K562 (cell line): ENCODE measurements around the gene SOX6. TPM values are rescaled to one million over a fixed set of nuclear protein-coding genes. Genes with fewer than 3 reads are reported as not detected.

Experiments
- ATAC-seq: fragments of 200-7000 bp; cut with Tn5 transposase; 3 replicates; pipeline ENCODE4 v1.9.1; 2020; ENCODE audit warnings: moderate library complexity
- BruUV-seq: library from RNA; stranded (reverse); fragments of 400-500 nt; replicated peaks from 2 replicates; lab custom pipeline; 2021; lab: Mats Ljungman, UMichigan
- CTCF ChIA-PET: fragments of 300-600 bp; formaldehyde crosslinking; extraction: SDS; loops from one replicate; lab custom pipeline; 2021; ENCODE audit warnings: low intra/inter-chr PET ratio; lab: Yijun Ruan, JAX
- POLR2A ChIA-PET: fragments of 300-600, 350-650 bp; sonication (Branson Sonifier 250); formaldehyde crosslinking; extraction: SDS; loops from one replicate; lab custom pipeline; 2021; ENCODE audit warnings: antibody characterized with exemption, inconsistent platforms; lab: Yijun Ruan, JAX
- DNase-seq, 4 experiments: peaks; one replicate each; pipeline versions ENCODE4 v3.0.0 to v3.0.0-alpha.2; 2011 to 2018; ENCODE audit warnings: low spot score in 3 of 4, mixed read lengths in 3 of 4; ENCODE audit errors: extremely low read depth in 1 of 4
- FAIRE-seq: peaks from 2 replicates; lab custom pipeline; 2011; peaks lifted over from hg19 to GRCh38; lab: Jason Lieb, UNC
- H2AFZ ChIP-seq: 2 replicates; pipeline ENCODE4 v1.6.0; 2011; ENCODE audit warnings: low read depth, low read length, control low read depth, inconsistent platforms
- H3K27ac ChIP-seq: fragments of 200-600 bp; 3 replicates; pipeline ENCODE4 v1.8.0; 2011; ENCODE audit warnings: low read depth, mild to moderate bottlenecking, control low read depth, inconsistent platforms, low read length, moderate library complexity, mixed read lengths; ENCODE audit errors: extremely low read depth
- H3K27me3 ChIP-seq, 2 experiments: fragments of 300-600 bp in 1 of 2; 2 replicates in 1 of 2; 3 replicates in 1 of 2; pipeline versions ENCODE4 v1.6.0 to v1.8.0; 2011; ENCODE audit warnings: inconsistent platforms in 2 of 2, low read length in 2 of 2, mild to moderate bottlenecking in 1 of 2, mixed read lengths in 1 of 2, moderate library complexity in 1 of 2; ENCODE audit not compliant: control insufficient read depth in 2 of 2, insufficient read depth in 2 of 2
- H3K36me3 ChIP-seq: fragments of 300-600 bp; 3 replicates; pipeline ENCODE4 v1.8.0; 2011; ENCODE audit warnings: mild to moderate bottlenecking, low read length, inconsistent platforms; ENCODE audit not compliant: control insufficient read depth, insufficient read depth
- H3K4me1 ChIP-seq, 2 experiments: fragments of 200-600 bp in 1 of 2; replicated peaks in 1 of 2; 2 replicates in 1 of 2; 3 replicates in 1 of 2; pipeline versions ENCODE4 v1.5.1 to v1.8.0; 2011; ENCODE audit warnings: inconsistent platforms in 2 of 2, low read length in 2 of 2, mild to moderate bottlenecking in 1 of 2, mixed read lengths in 1 of 2, moderate library complexity in 1 of 2; ENCODE audit not compliant: control insufficient read depth in 2 of 2, insufficient read depth in 2 of 2
- H3K4me2 ChIP-seq: 2 replicates; pipeline ENCODE4 v1.6.1; 2011; ENCODE audit warnings: low read length, control low read depth, inconsistent platforms, mixed read lengths; ENCODE audit not compliant: insufficient read depth
- H3K4me3 ChIP-seq: fragments of 200-600 bp; sonication (generic), shearing (Covaris generic); 2 replicates; pipeline ENCODE4 v1.5.1; 2016; ENCODE audit warnings: control low read depth, inconsistent platforms
- H3K79me2 ChIP-seq: fragments of 200-600 bp; 3 replicates; pipeline ENCODE4 v1.8.0; 2011; ENCODE audit warnings: low read length, inconsistent platforms; ENCODE audit not compliant: control insufficient read depth, insufficient read depth
- H3K9ac ChIP-seq, 2 experiments: 2 replicates each; pipeline versions ENCODE4 v1.6.0 to v1.6.1; 2011; ENCODE audit warnings: low read depth in 2 of 2, low read length in 2 of 2, control low read depth in 1 of 2, inconsistent platforms in 1 of 2, mild to moderate bottlenecking in 1 of 2, mixed read lengths in 1 of 2; ENCODE audit not compliant: insufficient read depth in 1 of 2
- H3K9me1 ChIP-seq: one replicate; pipeline ENCODE4 v1.6.0; 2011; ENCODE audit warnings: inconsistent platforms, mild to moderate bottlenecking, low read length, moderate library complexity; ENCODE audit not compliant: control insufficient read depth, insufficient read depth
- H3K9me3 ChIP-seq: replicated peaks from 2 replicates; pipeline ENCODE4 v1.5.1; 2011; ENCODE audit warnings: low read depth, low read length, inconsistent platforms; ENCODE audit not compliant: control insufficient read depth, insufficient read depth
- H4K20me1 ChIP-seq: replicated peaks from 2 replicates; pipeline ENCODE4 v1.6.1; 2011; ENCODE audit warnings: low read length, inconsistent platforms, mixed read lengths; ENCODE audit not compliant: control insufficient read depth, insufficient read depth
- ELF2 ChIP-seq: fragments of 250-450 bp; sonication (Bioruptor Pico); IDR thresholded peaks from 2 replicates; pipeline ENCODE4 v1.5.0; 2021; ENCODE audit warnings: mild to moderate bottlenecking
- HSF4 ChIP-seq: fragments of 250-450 bp; sonication (Bioruptor Pico); IDR thresholded peaks from 2 replicates; pipeline ENCODE4 v2.1.2; 2022; ENCODE audit warnings: mild to moderate bottlenecking, moderate library complexity, borderline replicate concordance
- POLR3G ChIP-seq: IDR thresholded peaks from 2 replicates; pipeline ENCODE4 v1.6.1; 2011; ENCODE audit not compliant: insufficient read length, insufficient replicate concordance; ENCODE audit errors: extremely low read depth
- TAF9B ChIP-seq: fragments of 450-650 bp; IDR thresholded peaks from 2 replicates; pipeline ENCODE4 v1.6.1; 2018; ENCODE audit warnings: mild to moderate bottlenecking; ENCODE audit not compliant: partially characterized antibody
- WHSC1 ChIP-seq: IDR thresholded peaks from one replicate; pipeline ENCODE4 v1.6.1; 2012; ENCODE audit warnings: low read length, control low read depth, inconsistent platforms
- ZNF609 ChIP-seq: sonication (generic); formaldehyde crosslinking; IDR thresholded peaks from 2 replicates; pipeline ENCODE4 v1.8.1; 2023; ENCODE audit warnings: missing genetic modification reagents, mild to moderate bottlenecking, borderline replicate concordance
- WGBS: fragments of 100-300 bp; shearing (Covaris generic); methylation state at CpG from one replicate; pipeline ENCODE4 v1.1.6; 2016; ENCODE audit warnings: low coverage, mixed read lengths; ENCODE audit not compliant: insufficient coverage; ENCODE audit errors: missing lambda C conversion rate; 5-methylcytosine and 5-hydroxymethylcytosine counted together
- in situ Hi-C: fragments of 300-500 bp; cut with MboI; formaldehyde crosslinking; loops from 4 replicates; pipeline ENCODE4 v1.15.0; 2018; ENCODE audit warnings: inconsistent platforms, mixed read lengths
- intact Hi-C: fragments of 100-400 bp; cut with micrococcal nuclease; formaldehyde crosslinking; loops from 2 replicates; pipeline ENCODE4 v1.14.2; 2022
- polyA plus RNA-seq, 8 experiments: library from polyadenylated mRNA; depleted of rRNA in 4 of 8; stranded (reverse) in 5 of 8; unstranded in 3 of 8; fragments of >200 nt; fragmentation: Nextera tagmentation in 2 of 8; fragmentation: Illumina TruSeq in 1 of 8; extraction: Ambion mirVana in 2 of 8; extraction: Trizol in 1 of 8; gene quantifications; 2 replicates each; pipeline versions ENCODE4 v1.2.1 to v1.2.3, GENCODE V29; 2011 to 2014; ENCODE audit warnings: inconsistent platforms in 1 of 8, missing spikeins in 1 of 8
- total RNA-seq, 7 experiments: library from RNA; depleted of rRNA in 6 of 7; stranded (reverse); fragments of >200 nt in 6 of 7; fragmentation: Illumina TruSeq in 2 of 7; extraction: Trizol in 2 of 7; gene quantifications; 2 replicates each; pipeline versions ENCODE4 v1.2.1 to v1.2.3, GENCODE V29; 2011 to 2021; ENCODE audit warnings: low replicate concordance in 1 of 7

The SOX6 gene
- total and polyA plus RNA-seq, 9 of the 15 experiments (the other 6 are each of a cell fraction or from before 2014, with no cell fraction given): 0.89 to 8.7 (median 5.7) TPM

GRCh38 chr11:16110886-16111285 is 245.5 kb downstream of the SOX6 start:
- Histone ChIP-seq H2AFZ (no peak overlapping the region), H3K9me1 (no peaks in the 10 kb centered on the region), H3K9ac (no peak overlapping the region), H3K27ac (no peak overlapping the region), H3K4me2 (no peak overlapping the region), H3K9me3 (no peaks in the 10 kb centered on the region), H3K27me3 (no peaks in the 10 kb centered on the region), H3K36me3 (no peaks in the 10 kb centered on the region), H3K79me2 (no peaks in the 10 kb centered on the region)
- WGBS: 48% methylated on average over 2 of the region's 2 CpGs
- CTCF ChIA-PET: no interaction called here
- DNase-seq: no peak
- BruUV-seq: no TSS peak
- FAIRE-seq: no peak
- no peak for ATAC-seq
- no peak for TF ChIP-seq TAF9B
- no peak for TF ChIP-seq ZNF609
- no peak for TF ChIP-seq POLR3G
- TF ChIP-seq ELF2 (CRISPR knock-in tag): no peak
- TF ChIP-seq WHSC1: no peak
- no peak for TF ChIP-seq HSF4 (CRISPR knock-in tag)
- TF ChIP-seq, all 486 proteins: peak for 0
- in situ Hi-C loops: no loop called here
- POLR2A ChIA-PET: interaction anchor here (0.6 to 1.2 kb wide), 2 partner anchors 16 to 134 kb away, joined by 3 read pairs; no protein-coding TSS in a partner anchor
- Histone ChIP-seq H4K20me1 (no peaks in the 10 kb centered on the region), H3K4me1 (no peaks in the 10 kb centered on the region), H3K4me3 (no peak overlapping the region)
- intact Hi-C loops: no loop called here
